Effector memory CD8-positive, alpha-beta T cell (primary cell): ENCODE measurements around the gene MIB1.
A peak's percentile ranks its signal among the peaks of the same experiment; 100 is the strongest.

Experiments used
- ATAC-seq: fragments of 150-1000 bp; cut with Tn5 transposase; replicated peaks from 2 replicates; pipeline ENCODE4 v1.10.0; 2021; ENCODE audit warnings: mild to moderate bottlenecking, moderate library complexity
- DNase-seq, 3 experiments: peaks; one replicate each; pipeline ENCODE4 v3.0.0; 2021
- H3K27ac Mint-ChIP-seq, 2 donors: one replicate each; pipeline ENCODE4 v1.8.0; 2022; ENCODE audit warnings: mild to moderate bottlenecking in 2 of 2, mixed read lengths in 2 of 2, moderate library complexity in 2 of 2
- H3K27me3 Mint-ChIP-seq, 2 donors: one replicate each; pipeline ENCODE4 v1.8.0; 2022; ENCODE audit warnings: mixed read lengths in 2 of 2
- H3K36me3 Mint-ChIP-seq: one replicate; pipeline ENCODE4 v1.8.0; 2022; ENCODE audit warnings: mild to moderate bottlenecking, moderate library complexity, mixed read lengths; ENCODE audit not compliant: insufficient read depth
- H3K4me1 Mint-ChIP-seq, 2 donors: one replicate each; pipeline ENCODE4 v1.8.0; 2022; ENCODE audit warnings: low read depth in 2 of 2, mixed read lengths in 2 of 2
- H3K4me3 Mint-ChIP-seq, 2 donors: one replicate each; pipeline ENCODE4 v1.8.0; 2022; ENCODE audit warnings: mild to moderate bottlenecking in 2 of 2, mixed read lengths in 2 of 2, moderate library complexity in 2 of 2
- H3K9me3 Mint-ChIP-seq, 2 donors: one replicate each; pipeline ENCODE4 v1.8.0; 2022; ENCODE audit warnings: mixed read lengths in 2 of 2

The MIB1 gene

GRCh38 chr18:21805771-21806366 lies 65.3 kb downstream of the MIB1 start:
- peaks cover 13% of the 10 kb centered on the region for H3K36me3 Mint-ChIP-seq
- no peak overlapping the region for H3K27ac Mint-ChIP-seq
- H3K4me3 Mint-ChIP-seq = no peak overlapping the region
- no peaks in the 10 kb centered on the region for H3K9me3 Mint-ChIP-seq
- H3K27me3 Mint-ChIP-seq = no peaks in the 10 kb centered on the region
- no peak for DNase-seq
- H3K4me1 Mint-ChIP-seq = peaks cover 0 to 12% of the 10 kb centered on the region in 2 donors
- no peak for ATAC-seq

DNA sequence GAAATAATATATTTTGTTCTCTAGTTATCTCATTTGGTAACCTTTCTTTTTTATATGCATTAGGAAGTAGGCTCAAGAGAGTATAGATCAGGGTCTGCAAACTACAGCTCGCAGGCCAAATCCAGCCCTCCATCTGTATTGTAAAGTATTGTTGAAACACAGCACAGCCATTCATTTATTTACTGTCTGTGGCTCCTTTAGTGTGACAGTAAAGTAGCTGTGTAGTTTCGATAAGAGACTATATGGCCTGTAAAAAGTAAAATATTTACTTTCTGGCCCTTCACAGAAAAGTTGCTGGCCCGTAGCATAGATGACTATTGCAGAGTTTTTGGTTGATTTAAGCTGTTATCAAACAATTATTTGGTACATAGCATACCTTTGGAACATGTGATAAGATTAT lies 67.6 kb downstream of the MIB1 start:
- H3K27ac Mint-ChIP-seq = no peak overlapping the region
- peaks cover 0 to 6% of the 10 kb centered on the region in 2 donors for H3K4me1 Mint-ChIP-seq
- H3K36me3 Mint-ChIP-seq = peaks cover 13% of the 10 kb centered on the region
- no peak for ATAC-seq
- DNase-seq = no peak
- no peaks in the 10 kb centered on the region for H3K9me3 Mint-ChIP-seq
- no peaks in the 10 kb centered on the region for H3K27me3 Mint-ChIP-seq
- no peak overlapping the region for H3K4me3 Mint-ChIP-seq

- no peaks in the 10 kb centered on the region for H3K9me3 Mint-ChIP-seq
- H3K4me1 Mint-ChIP-seq = peaks cover 0 to 6% of the 10 kb centered on the region in 2 donors
- DNase-seq = no peak
- H3K27ac Mint-ChIP-seq = no peak overlapping the region
- H3K36me3 Mint-ChIP-seq = peaks cover 10% of the 10 kb centered on the region
- no peak for ATAC-seq
- no peaks in the 10 kb centered on the region for H3K27me3 Mint-ChIP-seq
- H3K4me3 Mint-ChIP-seq = no peak overlapping the region
Measured at GRCh38 chr18:21809725-21810124, 69.1 kb downstream of the MIB1 start.

DNA sequence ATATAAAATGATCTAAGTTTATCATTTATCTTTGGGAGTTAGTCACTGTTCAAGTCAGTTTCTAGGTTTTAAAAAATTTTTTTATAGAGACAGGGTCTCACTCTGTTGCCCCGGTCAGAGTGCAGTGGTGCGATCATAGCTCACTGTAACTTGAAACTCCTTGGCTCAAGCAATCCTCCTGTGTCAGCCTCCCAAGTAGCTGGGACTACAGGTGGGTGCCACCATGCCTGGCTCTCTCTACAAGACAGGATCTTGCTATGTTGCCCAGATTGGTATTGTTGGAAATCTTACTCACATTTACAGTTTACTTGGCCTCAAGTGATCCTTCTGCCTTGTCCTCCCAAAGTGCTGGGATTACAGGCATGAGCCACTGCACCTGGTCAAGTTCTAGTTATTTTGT lies 74.5 kb downstream of the MIB1 start:
- H3K36me3 Mint-ChIP-seq = peaks cover 23% of the 10 kb centered on the region
- DNase-seq = no peak
- no peak for ATAC-seq

GRCh38 chr18:21820033-21820810 lies 79.6 kb downstream of the MIB1 start:
- peaks cover 40% of the 10 kb centered on the region for H3K36me3 Mint-ChIP-seq
- ATAC-seq = no peak
- H3K9me3 Mint-ChIP-seq = no peaks in the 10 kb centered on the region
- no peak overlapping the region for H3K4me3 Mint-ChIP-seq
- no peaks in the 10 kb centered on the region for H3K27me3 Mint-ChIP-seq
- no peak for DNase-seq
- peaks cover 0 to 3% of the 10 kb centered on the region in 2 donors for H3K4me1 Mint-ChIP-seq
- H3K27ac Mint-ChIP-seq = no peak overlapping the region

More for the DNA sequence above, 74.5 kb downstream of the MIB1 start:
- H3K9me3 Mint-ChIP-seq = no peaks in the 10 kb centered on the region
- H3K4me1 Mint-ChIP-seq = peaks cover 0 to 4% of the 10 kb centered on the region in 2 donors
- no peak overlapping the region for H3K27ac Mint-ChIP-seq
- H3K4me3 Mint-ChIP-seq = no peak overlapping the region
- no peaks in the 10 kb centered on the region for H3K27me3 Mint-ChIP-seq

DNA sequence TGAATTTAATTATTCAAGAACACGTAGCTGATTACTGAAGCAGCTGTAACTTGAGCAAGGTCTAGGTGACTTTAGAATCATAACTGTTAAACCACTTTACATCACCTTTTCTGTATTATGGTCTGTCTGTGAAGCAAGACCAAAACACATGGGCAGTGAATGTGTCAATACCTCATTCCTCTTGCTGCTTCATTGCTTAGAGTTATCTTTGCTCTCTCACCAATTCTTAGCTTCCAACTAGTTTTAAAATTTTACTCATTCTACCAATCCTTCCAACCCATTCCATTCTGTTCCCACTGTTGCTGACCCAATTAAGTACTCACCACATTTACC lies 80.2 kb downstream of the MIB1 start:
- H3K4me3 Mint-ChIP-seq = no peak overlapping the region
- DNase-seq (no peak), ATAC-seq (no peak)
- no peaks in the 10 kb centered on the region for H3K27me3 Mint-ChIP-seq
- H3K9me3 Mint-ChIP-seq = no peaks in the 10 kb centered on the region
- peaks cover 40% of the 10 kb centered on the region for H3K36me3 Mint-ChIP-seq
- no peak overlapping the region for H3K27ac Mint-ChIP-seq
- H3K4me1 Mint-ChIP-seq = peaks cover 0 to 3% of the 10 kb centered on the region in 2 donors

- H3K27ac Mint-ChIP-seq = no peak overlapping the region
- ATAC-seq (no peak), DNase-seq (no peak)
- H3K4me3 Mint-ChIP-seq = no peak overlapping the region
- no peaks in the 10 kb centered on the region for H3K9me3 Mint-ChIP-seq
- H3K27me3 Mint-ChIP-seq = no peaks in the 10 kb centered on the region
- H3K36me3 Mint-ChIP-seq = peaks cover 25% of the 10 kb centered on the region
- peaks cover 0 to 6% of the 10 kb centered on the region in 2 donors for H3K4me1 Mint-ChIP-seq
Measured at GRCh38 chr18:21823848-21824247, 83.3 kb downstream of the MIB1 start.

GRCh38 chr18:21826196-21826595 lies 85.6 kb downstream of the MIB1 start:
- H3K27ac Mint-ChIP-seq = no peak overlapping the region
- H3K4me1 Mint-ChIP-seq = peaks cover 0 to 6% of the 10 kb centered on the region in 2 donors
- no peak overlapping the region for H3K4me3 Mint-ChIP-seq
- no peaks in the 10 kb centered on the region for H3K9me3 Mint-ChIP-seq
- H3K27me3 Mint-ChIP-seq = no peaks in the 10 kb centered on the region
- DNase-seq (no peak), ATAC-seq (no peak)
- H3K36me3 Mint-ChIP-seq = peaks cover 13% of the 10 kb centered on the region

DNA sequence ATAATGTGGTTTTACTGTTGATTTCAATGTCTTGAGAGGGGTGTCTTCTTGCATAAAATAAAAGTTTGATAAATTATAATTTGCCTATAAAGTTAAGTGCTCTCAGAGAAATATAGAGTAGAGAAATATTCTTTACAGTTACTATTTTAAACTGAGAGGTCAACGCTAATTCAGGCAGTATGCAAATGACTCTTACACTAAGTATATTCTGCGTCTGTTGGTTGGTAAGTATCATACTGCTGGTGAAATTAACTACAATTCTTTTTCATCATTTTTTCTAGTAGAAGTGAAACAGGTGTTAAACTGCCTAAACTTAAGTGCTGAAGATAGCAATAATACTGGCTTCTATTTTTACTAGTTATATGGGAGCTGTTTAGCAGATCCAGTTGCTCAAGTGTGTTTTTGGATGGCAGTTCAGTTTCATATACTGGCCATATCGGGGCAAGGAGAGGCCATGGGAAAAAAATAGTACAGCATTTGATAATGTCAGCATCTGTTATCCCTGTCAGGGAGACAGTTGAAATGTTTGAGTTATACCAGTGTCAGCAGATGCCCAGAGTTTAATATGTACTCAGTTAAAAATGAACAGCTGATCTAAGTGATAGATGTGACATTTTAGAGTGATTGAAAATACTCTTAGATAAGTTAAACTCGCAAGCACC lies 86.2 kb downstream of the MIB1 start:
- H3K9me3 Mint-ChIP-seq = no peaks in the 10 kb centered on the region
- peaks cover 0 to 5% of the 10 kb centered on the region in 2 donors for H3K4me1 Mint-ChIP-seq
- no peak for DNase-seq
- ATAC-seq = no peak
- no peaks in the 10 kb centered on the region for H3K27me3 Mint-ChIP-seq
- H3K36me3 Mint-ChIP-seq = peaks cover 13% of the 10 kb centered on the region
- H3K4me3 Mint-ChIP-seq = no peak overlapping the region
- no peak overlapping the region for H3K27ac Mint-ChIP-seq

DNA sequence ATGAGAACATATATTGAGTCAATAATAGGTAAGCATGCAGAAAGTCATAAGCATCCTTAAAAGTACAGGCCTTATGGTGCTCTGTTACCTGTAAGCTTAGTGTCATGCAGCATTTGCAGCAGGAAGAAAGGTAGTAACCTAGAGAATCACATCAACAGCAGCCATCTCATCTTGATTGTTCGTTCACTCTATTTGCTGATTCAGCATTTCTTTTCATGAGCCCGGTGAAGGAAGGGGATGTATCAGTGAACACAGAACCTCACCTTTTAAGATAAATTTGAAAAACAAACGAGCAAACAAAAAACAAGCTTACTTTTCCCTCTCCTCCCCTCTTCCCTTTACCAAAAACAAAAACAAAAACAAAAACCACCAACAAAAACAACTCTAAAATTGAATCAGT lies 89.9 kb downstream of the MIB1 start:
- ATAC-seq (no peak), DNase-seq (no peak)
- Mint-ChIP-seq H3K27me3 (no peaks in the 10 kb centered on the region), H3K4me1 (peaks cover 0 to 3% of the 10 kb centered on the region in 2 donors), H3K4me3 (no peak overlapping the region), H3K9me3 (no peaks in the 10 kb centered on the region), H3K27ac (no peak overlapping the region), H3K36me3 (peaks cover 4% of the 10 kb centered on the region)

DNA sequence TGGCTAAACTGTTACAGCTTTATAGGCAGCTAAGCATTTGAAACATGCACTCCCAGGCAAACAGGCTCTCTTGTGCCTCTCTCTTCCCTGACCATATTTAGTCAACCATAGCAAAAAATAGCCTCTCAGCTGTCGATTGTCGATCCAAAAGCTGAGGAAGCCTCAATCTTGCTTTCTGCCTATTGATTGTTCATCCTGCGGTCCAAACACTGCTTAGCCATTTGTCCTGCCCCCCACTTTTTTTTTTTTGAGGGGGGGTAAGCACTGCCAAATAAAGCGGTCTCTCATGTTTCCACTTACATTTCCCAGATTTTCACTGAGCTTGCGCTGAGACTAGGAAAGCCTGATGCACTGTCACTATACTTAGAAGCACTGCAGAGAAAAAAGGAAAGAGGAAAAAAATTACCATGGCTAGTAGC lies 90.8 kb downstream of the MIB1 start:
- Mint-ChIP-seq H3K9me3 (no peaks in the 10 kb centered on the region), H3K27ac (peak overlapping the region in 1 of 2 donors; percentile 61)

GRCh38 chr18:21833604-21834298 lies 93.2 kb downstream of the MIB1 start:
- DNase-seq (no peak), ATAC-seq (no peak)
- peak overlapping the region in 1 of 2 donors; percentile 46 for H3K27ac Mint-ChIP-seq
- no peaks in the 10 kb centered on the region for H3K4me1 Mint-ChIP-seq
- H3K27me3 Mint-ChIP-seq = no peaks in the 10 kb centered on the region
- no peak overlapping the region for H3K4me3 Mint-ChIP-seq
- H3K36me3 Mint-ChIP-seq = peaks cover 4% of the 10 kb centered on the region
- H3K9me3 Mint-ChIP-seq = no peaks in the 10 kb centered on the region

More for the DNA sequence above, 90.8 kb downstream of the MIB1 start:
- peaks cover 4% of the 10 kb centered on the region for H3K36me3 Mint-ChIP-seq
- H3K4me1 Mint-ChIP-seq = peaks cover 0 to 3% of the 10 kb centered on the region in 2 donors
- H3K4me3 Mint-ChIP-seq = no peak overlapping the region
- ATAC-seq = no peak
- DNase-seq = no peak
- no peaks in the 10 kb centered on the region for H3K27me3 Mint-ChIP-seq

DNA sequence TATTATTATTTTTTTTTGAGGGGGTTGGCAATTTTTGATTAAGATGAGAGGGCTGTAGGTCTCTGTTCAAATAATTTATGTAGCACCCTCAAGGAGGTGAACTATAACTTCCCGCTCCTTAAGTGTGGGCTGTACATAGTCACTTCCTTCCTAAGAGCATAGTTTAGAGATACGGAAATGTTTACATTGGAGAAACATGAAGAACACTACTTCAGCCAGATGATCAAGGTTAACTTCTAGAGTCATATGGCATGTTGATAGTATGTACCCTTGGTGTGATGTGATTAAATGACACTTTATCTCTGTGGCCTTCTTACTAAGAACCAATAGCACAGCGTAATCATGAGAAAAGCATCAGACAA lies 93.7 kb downstream of the MIB1 start:
- Mint-ChIP-seq H3K27me3 (no peaks in the 10 kb centered on the region), H3K4me1 (no peaks in the 10 kb centered on the region), H3K4me3 (no peak overlapping the region), H3K27ac (peak overlapping the region in 1 of 2 donors; percentile 46), H3K9me3 (no peaks in the 10 kb centered on the region), H3K36me3 (peaks cover 7% of the 10 kb centered on the region)
- no peak for DNase-seq
- no peak for ATAC-seq
